Muscle layer of colon (tissue), 2 donors: ENCODE results near the gene DIAPH1.

Experiments used
- H3K27ac ChIP-seq: one replicate; pipeline ENCODE4 v1.7.0; 2013; ENCODE audit warnings: low read depth, mild to moderate bottlenecking, low read length, moderate library complexity
- H3K27me3 ChIP-seq, 2 donors: one replicate each; pipeline ENCODE4 v1.7.0; 2013; ENCODE audit warnings: low read length in 2 of 2, mild to moderate bottlenecking in 2 of 2; ENCODE audit not compliant: insufficient read depth in 2 of 2, control insufficient read depth in 1 of 2
- H3K36me3 ChIP-seq: one replicate; pipeline ENCODE4 v1.7.0; 2013; ENCODE audit warnings: mild to moderate bottlenecking, low read length; ENCODE audit not compliant: insufficient read depth
- H3K4me1 ChIP-seq: one replicate; pipeline ENCODE4 v1.7.0; 2013; ENCODE audit warnings: mild to moderate bottlenecking, low read length; ENCODE audit not compliant: insufficient read depth
- H3K4me3 ChIP-seq, 2 donors: one replicate each; pipeline ENCODE4 v1.7.0; 2013; ENCODE audit warnings: low read length in 2 of 2, low read depth in 1 of 2, mild to moderate bottlenecking in 1 of 2, moderate library complexity in 1 of 2
- H3K9ac ChIP-seq: one replicate; pipeline ENCODE4 v1.7.0; 2013; ENCODE audit warnings: low read length
- H3K9me3 ChIP-seq: one replicate; pipeline ENCODE4 v1.7.0; 2013; ENCODE audit warnings: mild to moderate bottlenecking, low read length
- donor health status: abdominal sarcoma.
- donor health status: Adenocarcinoma of cecum.

The DIAPH1 gene

DNA sequence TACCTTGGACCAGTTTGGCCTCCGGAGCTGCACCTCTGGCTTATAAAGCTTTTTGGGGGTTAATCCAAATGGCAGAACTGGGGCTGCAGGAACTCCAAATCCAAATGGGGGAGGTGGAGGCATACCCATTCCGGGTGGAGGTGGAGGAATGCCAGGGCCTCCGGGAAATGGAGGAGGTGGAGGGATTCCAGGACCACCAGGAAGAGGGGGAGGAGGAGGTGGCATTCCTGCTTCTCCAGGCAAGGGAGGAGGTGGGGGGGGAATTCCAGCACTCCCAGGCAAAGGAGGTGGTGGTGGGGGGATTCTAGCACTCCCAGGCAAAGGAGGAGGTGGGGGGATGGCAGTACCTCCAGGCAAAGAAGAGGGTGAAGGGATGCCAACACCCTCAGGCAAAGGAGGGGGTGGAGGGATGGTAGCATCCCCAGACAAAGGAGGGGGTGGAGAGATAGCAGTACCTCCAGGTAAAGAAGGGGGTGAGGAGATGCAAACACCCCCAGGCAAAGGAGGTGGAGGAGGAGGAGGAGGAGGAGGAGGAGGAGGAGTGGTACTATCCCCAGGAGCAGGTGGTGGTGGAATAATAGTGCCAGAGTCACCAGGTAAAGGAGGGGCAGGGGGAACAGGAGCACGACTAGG, 45.2 kb downstream of the DIAPH1 start:
- Histone ChIP-seq H3K4me1 (no peaks in the 10 kb centered on the region), H3K27ac (no peak overlapping the region), H3K4me3 (no peak overlapping the region)

DNA sequence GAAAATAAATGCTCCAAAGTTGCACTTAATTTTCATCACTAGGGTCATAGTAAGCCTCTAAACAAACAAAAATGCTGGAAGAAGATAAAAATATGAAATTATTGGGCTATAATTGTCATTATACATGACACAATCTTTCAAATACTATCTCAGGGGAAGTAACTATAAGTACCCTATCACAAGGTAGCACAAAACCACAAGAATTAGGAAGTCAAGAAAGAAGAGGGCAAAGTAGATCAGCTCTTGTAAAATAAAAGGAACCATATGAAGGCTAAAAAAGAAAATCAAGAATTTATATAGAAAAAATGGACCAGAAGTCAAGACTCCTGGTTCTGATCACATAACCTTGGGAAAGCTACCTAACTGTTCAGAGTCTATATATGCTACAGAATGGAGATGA, 48.1 kb downstream of the DIAPH1 start:
- H3K9me3 ChIP-seq = no peaks in the 10 kb centered on the region
- H3K36me3 ChIP-seq = peaks cover 18% of the 10 kb centered on the region
- H3K27me3 ChIP-seq = no peaks in the 10 kb centered on the region
- no peak overlapping the region for H3K27ac ChIP-seq
- H3K4me3 ChIP-seq = no peak overlapping the region
- H3K4me1 ChIP-seq = no peaks in the 10 kb centered on the region
- H3K9ac ChIP-seq = no peak overlapping the region

More for the DNA sequence above, 45.2 kb downstream of the DIAPH1 start:
- Histone ChIP-seq H3K27me3 (no peaks in the 10 kb centered on the region), H3K9ac (no peak overlapping the region), H3K36me3 (peaks cover 44% of the 10 kb centered on the region), H3K9me3 (no peaks in the 10 kb centered on the region)

DNA sequence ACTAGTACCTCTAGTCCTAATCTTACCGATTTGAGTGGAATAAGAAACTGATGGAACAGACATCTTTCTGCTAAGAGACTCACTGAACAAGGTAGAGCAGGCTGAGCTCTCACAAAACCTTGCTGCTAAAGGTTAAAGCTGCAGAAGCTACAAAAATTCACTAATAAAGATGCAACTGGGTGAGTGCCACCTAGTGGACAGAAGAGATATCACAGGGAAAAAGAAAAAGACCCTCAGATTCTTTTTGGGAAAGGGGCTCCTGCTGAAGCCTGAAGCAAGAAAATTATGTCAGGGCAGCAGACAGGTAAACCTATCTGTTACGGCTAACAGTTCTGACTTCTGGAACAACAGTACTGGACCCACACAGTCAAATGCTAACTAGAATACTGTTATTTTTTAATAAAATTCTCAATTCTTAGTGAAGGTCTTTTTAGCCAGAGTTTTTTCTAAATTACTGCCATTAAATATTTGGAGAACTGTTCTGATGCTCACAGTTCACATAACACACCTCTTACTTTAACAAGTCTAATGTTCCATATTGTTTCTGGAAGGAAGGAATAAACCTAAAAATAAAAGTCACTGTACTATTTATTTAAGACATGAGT, 51.2 kb downstream of the DIAPH1 start:
- no peak overlapping the region for H3K4me3 ChIP-seq
- H3K9ac ChIP-seq = no peak overlapping the region
- H3K27ac ChIP-seq = no peak overlapping the region
- H3K9me3 ChIP-seq = no peaks in the 10 kb centered on the region
- H3K4me1 ChIP-seq = no peaks in the 10 kb centered on the region
- H3K27me3 ChIP-seq = no peaks in the 10 kb centered on the region
- peaks cover 8% of the 10 kb centered on the region for H3K36me3 ChIP-seq

DNA sequence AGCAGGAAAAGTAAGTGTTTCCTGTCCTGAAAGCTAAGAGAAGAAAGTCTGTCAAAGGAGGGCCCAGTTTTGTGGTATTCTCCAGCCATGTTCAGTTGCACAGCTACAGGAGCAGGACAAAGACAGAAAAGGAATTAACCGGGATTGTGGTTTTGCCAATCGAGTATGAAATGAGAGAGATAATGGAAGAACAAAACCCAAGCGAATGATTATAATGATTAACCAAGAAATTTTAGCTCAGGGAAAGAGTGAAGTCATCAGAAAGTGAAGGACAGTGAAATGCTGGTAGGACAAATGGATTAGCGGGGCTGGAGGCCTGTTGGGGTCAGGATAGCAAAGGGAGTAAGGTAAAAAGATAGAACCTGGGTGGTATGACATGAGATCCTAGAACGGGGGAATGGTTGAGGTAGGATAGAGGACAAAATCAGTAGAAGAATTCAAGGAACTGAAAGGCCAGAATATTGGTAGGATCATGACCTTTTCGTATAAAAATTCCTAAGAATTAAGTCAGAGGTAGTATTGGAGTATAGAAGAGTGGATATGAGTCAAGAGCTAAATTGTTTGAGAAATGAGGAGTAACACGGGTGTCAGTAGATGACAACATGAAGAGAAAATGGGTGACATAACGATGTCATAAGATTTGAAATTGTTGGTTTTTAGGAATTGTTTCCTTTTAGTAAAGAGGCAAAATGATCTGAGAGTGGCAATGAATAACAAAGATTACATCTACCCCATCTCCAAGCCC, 52.8 kb downstream of the DIAPH1 start:
- Histone ChIP-seq H3K27me3 (no peaks in the 10 kb centered on the region), H3K36me3 (peaks cover 3% of the 10 kb centered on the region), H3K4me3 (no peak overlapping the region), H3K9ac (no peak overlapping the region), H3K27ac (no peak overlapping the region), H3K4me1 (peaks cover 10% of the 10 kb centered on the region), H3K9me3 (no peaks in the 10 kb centered on the region)

DNA sequence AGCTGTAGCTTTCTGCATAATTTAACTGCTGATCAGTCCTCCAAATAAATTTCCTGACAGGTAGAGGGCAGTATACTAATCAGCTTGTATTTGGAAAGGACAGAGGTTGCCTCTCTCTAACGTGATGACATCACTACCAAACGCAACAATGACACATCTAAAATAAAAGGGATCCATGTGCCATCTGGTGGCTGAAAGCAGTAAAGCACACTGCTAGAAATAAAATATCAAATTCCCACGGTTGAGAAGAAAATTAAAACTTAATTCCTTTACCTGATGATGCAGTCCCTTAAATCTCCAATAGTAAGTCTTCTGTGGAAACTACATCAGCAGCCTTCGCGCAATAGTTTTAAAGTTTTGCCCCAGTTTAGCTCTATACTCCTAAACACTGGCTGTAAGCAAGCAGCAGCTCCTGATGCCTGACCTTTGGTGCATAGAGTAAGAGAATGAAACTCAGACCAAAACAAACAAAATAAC, 54.5 kb downstream of the DIAPH1 start:
- H3K27me3 ChIP-seq = no peaks in the 10 kb centered on the region
- peak overlapping the region; percentile 33 for H3K27ac ChIP-seq
- H3K36me3 ChIP-seq = no peaks in the 10 kb centered on the region
- no peak overlapping the region for H3K4me3 ChIP-seq
- H3K9me3 ChIP-seq = no peaks in the 10 kb centered on the region
- H3K4me1 ChIP-seq = peaks cover 23% of the 10 kb centered on the region
- H3K9ac ChIP-seq = no peak overlapping the region

DNA sequence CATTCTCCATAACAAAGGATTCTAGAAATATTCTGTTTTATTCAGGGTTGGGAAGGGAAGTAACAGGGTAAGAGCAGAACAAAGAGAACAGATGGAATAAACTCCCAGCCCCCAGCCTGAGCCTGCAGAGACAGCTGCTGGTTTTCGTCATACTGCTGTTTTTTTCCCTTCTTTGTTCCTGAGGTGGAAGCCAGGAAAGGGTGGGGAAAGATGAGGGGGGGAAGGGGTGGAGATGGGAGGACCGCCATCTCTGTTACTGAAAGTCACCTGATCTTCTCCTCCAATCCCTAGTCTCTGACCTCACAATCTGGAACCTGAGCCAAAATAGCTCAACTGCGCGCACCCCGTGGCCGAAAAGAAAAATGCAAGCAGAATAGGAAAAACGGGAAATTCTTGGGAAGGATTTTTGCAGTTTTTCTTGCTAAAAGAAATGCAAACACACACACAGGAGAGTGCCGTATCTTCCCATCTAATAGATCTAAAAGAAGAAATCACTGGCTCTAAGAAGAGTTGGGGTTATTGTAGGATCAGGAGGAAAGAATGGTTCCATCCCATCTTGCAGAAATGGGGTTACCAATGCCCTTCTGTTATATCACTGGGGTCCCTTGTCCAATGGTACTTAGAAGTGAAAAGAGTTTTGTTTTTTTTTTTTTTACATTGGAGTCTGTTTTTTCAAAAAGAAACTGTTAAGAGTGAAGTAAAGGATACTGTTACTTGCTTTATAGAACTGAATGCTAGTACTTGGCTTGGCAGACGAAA, 57.9 kb downstream of the DIAPH1 start:
- Histone ChIP-seq H3K27ac (peak overlapping the region; percentile 88), H3K9ac (peak overlapping the region; percentile 30), H3K36me3 (no peaks in the 10 kb centered on the region), H3K4me3 (peak overlapping the region in 1 of 2 donors; percentile 29), H3K27me3 (no peaks in the 10 kb centered on the region), H3K9me3 (no peaks in the 10 kb centered on the region), H3K4me1 (peaks cover 35% of the 10 kb centered on the region)

DNA sequence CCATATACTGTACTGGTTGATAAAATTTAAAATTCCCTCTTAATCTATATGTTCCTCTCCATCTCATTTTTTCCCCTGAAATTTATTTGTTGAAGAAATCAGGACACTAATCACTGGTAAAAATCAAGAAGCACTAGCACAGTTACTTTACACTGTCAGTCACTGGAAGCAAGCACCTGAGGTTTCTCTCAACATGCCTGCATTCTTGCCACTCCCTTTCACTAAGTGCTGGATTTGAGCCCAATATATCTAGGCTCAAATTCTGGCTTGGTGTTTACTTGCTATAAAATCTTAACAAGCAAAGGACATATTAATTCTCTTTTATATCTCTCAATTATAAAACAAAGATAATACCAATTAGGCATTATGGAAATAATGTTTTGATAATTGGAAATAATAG, 58.6 kb downstream of the DIAPH1 start:
- H3K4me1 ChIP-seq = peaks cover 35% of the 10 kb centered on the region
- no peaks in the 10 kb centered on the region for H3K36me3 ChIP-seq
- peak overlapping the region; percentile 30 for H3K9ac ChIP-seq
- H3K9me3 ChIP-seq = no peaks in the 10 kb centered on the region
- H3K27ac ChIP-seq = peak overlapping the region; percentile 88
- H3K4me3 ChIP-seq = peak overlapping the region in 1 of 2 donors; percentile 29
- H3K27me3 ChIP-seq = no peaks in the 10 kb centered on the region

DNA sequence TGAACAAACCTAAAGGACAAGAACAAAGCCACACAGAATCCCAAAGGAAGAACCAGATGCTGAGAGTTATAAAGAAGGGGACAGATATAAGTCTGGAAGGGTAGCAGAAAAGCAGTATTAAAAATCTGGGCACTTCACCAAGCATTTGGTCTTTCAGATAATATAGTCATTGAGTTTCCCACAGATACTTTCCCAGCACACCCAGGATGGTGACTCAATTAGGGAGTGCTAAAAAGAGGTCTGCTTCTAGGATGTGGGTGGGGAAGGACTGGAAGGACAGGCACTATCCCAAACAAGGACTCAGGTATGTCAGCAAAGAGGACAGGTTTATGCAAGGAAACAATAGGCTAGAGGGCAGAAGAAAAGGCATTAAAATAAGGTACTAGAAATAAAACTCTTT, 59.3 kb downstream of the DIAPH1 start:
- Histone ChIP-seq H3K9ac (no peak overlapping the region), H3K36me3 (no peaks in the 10 kb centered on the region), H3K4me1 (peaks cover 35% of the 10 kb centered on the region), H3K27ac (peak overlapping the region; percentile 88), H3K9me3 (no peaks in the 10 kb centered on the region), H3K27me3 (no peaks in the 10 kb centered on the region), H3K4me3 (no peak overlapping the region)

DNA sequence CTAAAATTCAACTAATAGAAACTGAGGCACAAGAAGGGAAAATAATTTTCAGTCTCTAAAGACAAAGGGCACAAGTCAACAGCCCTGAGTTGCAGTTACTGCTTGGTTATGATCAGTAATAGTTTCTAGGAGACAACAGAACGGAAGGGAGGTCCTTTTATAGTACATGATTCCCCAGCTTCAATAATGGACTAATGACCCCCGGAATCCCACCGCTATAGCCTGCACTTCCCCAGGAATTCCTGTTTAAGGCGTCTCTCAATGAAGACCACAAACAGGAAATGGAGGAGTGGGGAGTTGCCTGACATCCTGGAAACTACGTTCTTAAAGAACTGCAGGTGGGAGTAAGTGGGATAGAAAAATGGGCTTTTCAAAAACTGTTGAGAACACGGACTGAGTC, 60.6 kb downstream of the DIAPH1 start:
- H3K36me3 ChIP-seq = no peaks in the 10 kb centered on the region
- no peaks in the 10 kb centered on the region for H3K9me3 ChIP-seq
- H3K27me3 ChIP-seq = no peaks in the 10 kb centered on the region
- no peak overlapping the region for H3K9ac ChIP-seq
- peak overlapping the region; percentile 29 to 49 for H3K4me3 ChIP-seq
- H3K27ac ChIP-seq = peak overlapping the region; percentile 88
- H3K4me1 ChIP-seq = peaks cover 35% of the 10 kb centered on the region

DNA sequence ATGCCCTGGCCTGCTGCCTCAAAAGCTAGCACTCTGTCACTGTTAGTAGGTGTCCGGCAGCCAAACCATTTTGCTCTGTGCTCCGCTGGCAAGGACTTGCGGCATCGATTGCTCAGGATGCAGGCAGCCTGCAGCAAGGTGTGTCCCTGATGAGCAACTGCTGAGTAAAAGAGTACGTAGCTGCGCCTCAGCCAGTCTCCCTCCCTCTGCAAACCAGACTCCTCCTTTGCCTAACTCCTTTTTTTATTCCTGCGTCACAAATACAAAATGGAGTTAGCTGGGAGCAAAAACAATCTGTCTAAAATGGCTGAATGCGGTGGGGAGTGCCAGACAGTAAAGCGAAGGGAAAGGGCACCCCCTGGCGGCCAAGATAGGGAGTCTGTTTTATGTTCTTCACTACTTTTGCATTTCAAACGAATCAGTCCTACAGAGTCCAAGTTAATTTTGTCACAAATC, 61.1 kb downstream of the DIAPH1 start:
- Histone ChIP-seq H3K9ac (peak overlapping the region; percentile 44), H3K36me3 (no peaks in the 10 kb centered on the region), H3K27ac (no peak overlapping the region), H3K27me3 (no peaks in the 10 kb centered on the region), H3K9me3 (no peaks in the 10 kb centered on the region), H3K4me3 (peak overlapping the region; percentile 29 to 49), H3K4me1 (peaks cover 35% of the 10 kb centered on the region)

DNA sequence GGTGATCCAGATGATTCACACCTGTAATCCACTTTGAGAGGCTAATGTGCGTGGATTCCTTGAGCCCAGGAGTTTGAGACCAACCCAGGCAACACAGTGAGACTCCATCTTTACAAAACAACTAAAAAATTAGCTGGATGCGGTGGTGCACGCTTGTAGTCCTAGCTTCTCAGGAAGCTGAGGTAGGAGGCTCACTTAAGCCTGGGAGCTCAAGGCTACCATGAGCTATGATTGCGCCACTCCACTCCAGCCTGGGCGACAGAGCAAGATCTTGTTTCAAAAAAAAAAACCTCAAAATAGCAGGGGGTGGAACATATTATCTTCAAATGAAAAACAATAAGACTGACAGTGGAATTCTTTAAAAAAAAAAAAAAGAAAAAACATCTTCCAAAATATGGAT, 70.9 kb downstream of the DIAPH1 start:
- Histone ChIP-seq H3K4me1 (no peaks in the 10 kb centered on the region), H3K27me3 (no peaks in the 10 kb centered on the region), H3K9me3 (peaks cover 7% of the 10 kb centered on the region), H3K4me3 (no peak overlapping the region), H3K36me3 (peaks cover 13% of the 10 kb centered on the region), H3K9ac (no peak overlapping the region), H3K27ac (no peak overlapping the region)
